ENCODE results near the gene CRLF3. TPM values are rescaled to one million over a fixed set of nuclear protein-coding genes. Genes with fewer than 3 reads are reported as not detected.

The CRLF3 gene
- total RNA-seq, result 83.2 and 88.3 TPM in 2 replicates
- 96.4 TPM for total RNA-seq (2013)
- polyA plus RNA-seq, result 31.6 and 48.1 TPM in 2 replicates
- 35.8 and 43.5 TPM in 2 replicates for polyA minus RNA-seq

GRCh38 chr17:30824356-30825145, at the start of gene CRLF3:
Gene CRLF3, minus strand, starts transcription at chr17:30824692. Its CDS starts 41 bp downstream, at chr17:30824651.
- Mint-ChIP-seq H3K4me1 (peaks cover 42% of the 10 kb centered on the region), H3K27ac (peak within 1 kb of the TSS; percentile 97), H3K4me3 (peak within 1 kb of the TSS; percentile 94), H3K27me3 (no peaks in the 10 kb centered on the region), H3K9me3 (ENCODE audit: insufficient read depth) (no peaks in the 10 kb centered on the region)
- TF ChIP-seq CTCF (IDR thresholded peaks at IDR 0.05) (peak; percentile 73), EZH2 (IDR thresholded peaks at IDR 0.05; ENCODE audit: borderline replicate concordance, insufficient read depth, low read depth, low read length, poor library complexity, severe bottlenecking) (no peak)
- Histone ChIP-seq H2AFZ (ENCODE audit: insufficient read depth, low read depth, low read length, poor library complexity, severe bottlenecking) (peak within 1 kb of the TSS; percentile 96), H3K9ac (ENCODE audit: low read length) (peak within 1 kb of the TSS; percentile 91), H4K20me1 (ENCODE audit: control insufficient read depth, insufficient read depth, low read length, poor library complexity, severe bottlenecking) (peaks cover 25% of the 10 kb centered on the region), H3K36me3 (replicated peaks in 1 of 2; ENCODE audit: control extremely low read depth in 1 of 2, control insufficient read depth in 1 of 2, extremely low read depth in 1 of 2, insufficient read depth in 2 of 2, low read length in 1 of 2) (no peaks in the 10 kb centered on the region), H3K4me3 (ENCODE audit: control extremely low read depth in 1 of 5, extremely low read depth in 1 of 5, insufficient read depth in 1 of 5, low read depth in 2 of 5, low read length in 4 of 5) (peak within 1 kb of the TSS; percentile 87 to 97 (median 95)), H3K9me3 (ENCODE audit: control extremely low read depth in 1 of 3, control insufficient read depth in 2 of 3, insufficient read depth in 1 of 3, low read length in 2 of 3) (no peaks in the 10 kb centered on the region), H3K79me2 (ENCODE audit: control insufficient read depth, insufficient read depth, low read length) (peaks cover 64% of the 10 kb centered on the region), H3K27ac (ENCODE audit: low read length in 2 of 2) (peak within 1 kb of the TSS; percentile 74 to 90), H3K27me3 (replicated peaks in 1 of 4; ENCODE audit: control extremely low read depth in 1 of 4, control insufficient read depth in 3 of 4, insufficient read depth in 4 of 4, low read length in 3 of 4) (no peaks in the 10 kb centered on the region), H3K4me2 (replicated peaks; ENCODE audit: low read depth, low read length, poor library complexity, severe bottlenecking) (peak within 1 kb of the TSS; percentile 72), H3K4me1 (ENCODE audit: control insufficient read depth in 2 of 2, insufficient read depth in 2 of 2, low read length in 2 of 2) (peaks cover 41 to 44% of the 10 kb centered on the region in 2 donors)
- WGBS (ENCODE audit: insufficient coverage), result 8% methylated on average over 73 of the region's 75 CpGs
- intact Hi-C loops (cut with micrococcal nuclease), result loop anchor here (1.0 to 10.0 kb wide), 5 partner anchors 8 to 450 kb away; partner anchors contain the start of genes CPD and GOSR1
- ATAC-seq (ENCODE audit: low read depth) (peak; percentile 96), DNase-seq (peak; percentile 93)
- CTCF ChIA-PET, result interaction anchor here (0.6 to 11.7 kb wide), 12 partner anchors 12 to 392 kb away, joined by 3 to 207 read pairs (median 4); partner anchors contain the start of gene RNF135
- POLR2A ChIA-PET, result interaction anchor here (0.6 to 8.2 kb wide), 8 partner anchors 9 to 1648 kb away, joined by 3 to 66 read pairs (median 4); partner anchors contain the start of genes RNF135 and TEFM

- Mint-ChIP-seq H3K4me1 (no peaks in the 10 kb centered on the region), H3K9me3 (ENCODE audit: insufficient read depth) (no peaks in the 10 kb centered on the region), H3K27ac (no peak overlapping the region), H3K4me3 (no peak overlapping the region), H3K27me3 (no peaks in the 10 kb centered on the region)
- TF ChIP-seq EZH2 (IDR thresholded peaks at IDR 0.05; ENCODE audit: borderline replicate concordance, insufficient read depth, low read depth, low read length, poor library complexity, severe bottlenecking) (no peak), CTCF (IDR thresholded peaks at IDR 0.05) (no peak)
- H3K9ac ChIP-seq (ENCODE audit: low read length), result no peak overlapping the region
- H3K4me1 ChIP-seq (ENCODE audit: control insufficient read depth in 2 of 2, insufficient read depth in 2 of 2, low read length in 2 of 2), result no peaks in the 10 kb centered on the region
- POLR2A ChIA-PET, result no interaction called here
- no peak overlapping the region for H3K27ac ChIP-seq (ENCODE audit: low read length in 2 of 2)
- H3K79me2 ChIP-seq (ENCODE audit: control insufficient read depth, insufficient read depth, low read length), result no peaks in the 10 kb centered on the region
- no peaks in the 10 kb centered on the region for H3K9me3 ChIP-seq (ENCODE audit: control extremely low read depth in 1 of 3, control insufficient read depth in 2 of 3, insufficient read depth in 1 of 3, low read length in 2 of 3)
- peaks cover 2 to 6% of the 10 kb centered on the region in 2 experiments for H3K36me3 ChIP-seq (replicated peaks in 1 of 2; ENCODE audit: control extremely low read depth in 1 of 2, control insufficient read depth in 1 of 2, extremely low read depth in 1 of 2, insufficient read depth in 2 of 2, low read length in 1 of 2)
- no peak for ATAC-seq (ENCODE audit: low read depth)
- no peak overlapping the region for H3K4me3 ChIP-seq (ENCODE audit: control extremely low read depth in 1 of 5, extremely low read depth in 1 of 5, insufficient read depth in 1 of 5, low read depth in 2 of 5, low read length in 4 of 5)
- no peak overlapping the region for H2AFZ ChIP-seq (ENCODE audit: insufficient read depth, low read depth, low read length, poor library complexity, severe bottlenecking)
- no peaks in the 10 kb centered on the region for H3K27me3 ChIP-seq (replicated peaks in 1 of 4; ENCODE audit: control extremely low read depth in 1 of 4, control insufficient read depth in 3 of 4, insufficient read depth in 4 of 4, low read length in 3 of 4)
- WGBS (ENCODE audit: insufficient coverage), result 100% methylated on average over 4 of the region's 6 CpGs
- H3K4me2 ChIP-seq (replicated peaks; ENCODE audit: low read depth, low read length, poor library complexity, severe bottlenecking), result no peak overlapping the region
- CTCF ChIA-PET, result no interaction called here
- intact Hi-C loops (cut with micrococcal nuclease), result no loop called here
- DNase-seq, result no peak
- H4K20me1 ChIP-seq (ENCODE audit: control insufficient read depth, insufficient read depth, low read length, poor library complexity, severe bottlenecking), result no peaks in the 10 kb centered on the region
These were observed 44.5 kb upstream of the CRLF3 start for GRCh38 chr17:30869005-30869404.

All from B cell (primary cell).